PFSK-1 (cell line): ENCODE results near the gene CNTF.

Experiments
- POLR2AphosphoS5 ChIP-seq: IDR thresholded peaks from 2 replicates; pipeline ENCODE4 v1.6.1; 2012; ENCODE audit warnings: low read depth, mild to moderate bottlenecking, control low read depth, low read length, moderate library complexity
- SIN3A ChIP-seq: IDR thresholded peaks from 2 replicates; pipeline ENCODE4 v1.6.1; 2012; ENCODE audit warnings: mild to moderate bottlenecking, low read length, moderate library complexity, borderline replicate concordance; ENCODE audit not compliant: insufficient read depth
- TAF1 ChIP-seq: IDR thresholded peaks from 2 replicates; pipeline ENCODE4 v1.6.1; 2012; ENCODE audit warnings: low read length, control low read depth, borderline replicate concordance; ENCODE audit not compliant: insufficient read depth

- TF ChIP-seq POLR2AphosphoS5 (no peak), SIN3A (no peak), TAF1 (no peak)
These were observed 9.2 kb upstream of the CNTF start for GRCh38 chr11:58613228-58613627.
